GM18909 (cell line): Measurements from ENCODE around the gene TAPBPL.
"Not testable (repeated sequence)": the region's sequence is repeated elsewhere in the genome, so short reads cannot be mapped to it uniquely, and the experiment has no call there.

Experiments
- ATAC-seq: cut with Tn5 transposase; IDR thresholded peaks from one replicate; pipeline ENCODE4 v1.9.1; 2021; ENCODE audit warnings: mild to moderate bottlenecking; ENCODE audit not compliant: unreplicated experiment, poor library complexity

Gene TAPBPL

GRCh38 chr12:6451348-6452244, at the start of gene TAPBPL:
Gene TAPBPL, plus strand, starts transcription at chr12:6452042. Its CDS starts 207 bp downstream, at chr12:6452249.
- ATAC-seq: peak; percentile 75

GRCh38 chr12:6404390-6404789, 47.5 kb upstream of the TAPBPL start:
- no peak for ATAC-seq

GRCh38 chr12:6405963-6406362, 45.9 kb upstream of the TAPBPL start:
- ATAC-seq: no peak

- no peak for ATAC-seq
Measured at GRCh38 chr12:6407236-6407954, 44.4 kb upstream of the TAPBPL start.

GRCh38 chr12:6416596-6416995, 35.2 kb upstream of the TAPBPL start:
- no peak for ATAC-seq

- ATAC-seq: no peak
Measured at GRCh38 chr12:6418796-6419195, 33.0 kb upstream of the TAPBPL start.

- ATAC-seq: no peak
Measured at GRCh38 chr12:6420364-6420763, 31.5 kb upstream of the TAPBPL start.

GRCh38 chr12:6423267-6424007, 28.4 kb upstream of the TAPBPL start:
- no peak for ATAC-seq

GRCh38 chr12:6424008-6424347, 27.9 kb upstream of the TAPBPL start:
- no peak for ATAC-seq

GRCh38 chr12:6424866-6425265, 27.0 kb upstream of the TAPBPL start:
- ATAC-seq: no peak

- no peak for ATAC-seq
Measured at GRCh38 chr12:6425590-6426531, 26.0 kb upstream of the TAPBPL start.

GRCh38 chr12:6426882-6427671, 24.8 kb upstream of the TAPBPL start:
- ATAC-seq: peak; percentile 65

- ATAC-seq: not testable (repeated sequence)
Measured at GRCh38 chr12:6427796-6428195, 24.0 kb upstream of the TAPBPL start.

- ATAC-seq: no peak
Measured at GRCh38 chr12:6428326-6428725, 23.5 kb upstream of the TAPBPL start.

- ATAC-seq: no peak
Measured at GRCh38 chr12:6430124-6430989, 21.5 kb upstream of the TAPBPL start.

- ATAC-seq: no peak
Measured at GRCh38 chr12:6432991-6433390, 18.9 kb upstream of the TAPBPL start.

GRCh38 chr12:6434205-6435140, 17.4 kb upstream of the TAPBPL start:
- ATAC-seq: no peak
